ENCODE measurements around the gene SNAI3.

The SNAI3 gene

GRCh38 chr16:88634141-88634993 lies 51.9 kb downstream of the SNAI3 start:
- H3K9me3 ChIP-seq (ENCODE audit: control insufficient read depth, insufficient read depth, low read length): 0 out of 2 replicates have a peak, but pooled peaks cover 3% of the 10 kb centered on the region
- no peaks in the 10 kb centered on the region for H3K9me2 ChIP-seq (replicated peaks; ENCODE audit: control insufficient read depth, low read length)
- no peaks in the 10 kb centered on the region for H3K79me2 ChIP-seq (ENCODE audit: control insufficient read depth, low read length)
- no peaks in the 10 kb centered on the region for H4K20me1 ChIP-seq (ENCODE audit: control insufficient read depth, insufficient read depth, low read depth, low read length)
- peaks cover 68% of the 10 kb centered on the region for H3K4me1 ChIP-seq (ENCODE audit: control insufficient read depth, low read length)
- H3F3A ChIP-seq (ENCODE audit: control insufficient read depth, insufficient read depth): peaks cover 10% of the 10 kb centered on the region
- H3K27ac ChIP-seq (ENCODE audit: low read depth, low read length): peak overlapping the region; percentile 66
- no peak for TF ChIP-seq CTCF (IDR thresholded peaks at IDR 0.05; ENCODE audit: low read depth, low read length, poor library complexity, severe bottlenecking)
- TF ChIP-seq EZH2phosphoT487 (IDR thresholded peaks at IDR 0.05; ENCODE audit: borderline replicate concordance, low read length): no peak
- H3K4me3 ChIP-seq (ENCODE audit: low read length): peak overlapping the region; percentile 71
- H3K4me2 ChIP-seq (ENCODE audit: low read length): peak overlapping the region; percentile 76
- peaks cover 17% of the 10 kb centered on the region for H3K27me3 ChIP-seq (ENCODE audit: control insufficient read depth, low read length)
- peaks cover 37% of the 10 kb centered on the region for H3K36me3 ChIP-seq (ENCODE audit: control insufficient read depth, low read length)

GRCh38 chr16:88633684-88634140 lies 52.6 kb downstream of the SNAI3 start:
- Histone ChIP-seq H3K9me2 (replicated peaks; ENCODE audit: control insufficient read depth, low read length) (no peaks in the 10 kb centered on the region), H3F3A (ENCODE audit: control insufficient read depth, insufficient read depth) (peaks cover 10% of the 10 kb centered on the region), H3K4me1 (ENCODE audit: control insufficient read depth, low read length) (peaks cover 61% of the 10 kb centered on the region), H3K4me2 (ENCODE audit: low read length) (peak overlapping the region; percentile 76), H3K27me3 (ENCODE audit: control insufficient read depth, low read length) (peaks cover 11% of the 10 kb centered on the region), H4K20me1 (ENCODE audit: control insufficient read depth, insufficient read depth, low read depth, low read length) (no peaks in the 10 kb centered on the region), H3K36me3 (ENCODE audit: control insufficient read depth, low read length) (peaks cover 39% of the 10 kb centered on the region), H3K9me3 (ENCODE audit: control insufficient read depth, insufficient read depth, low read length) (0 out of 2 replicates have a peak, but pooled peaks cover 2% of the 10 kb centered on the region), H3K27ac (ENCODE audit: low read depth, low read length) (peak overlapping the region; percentile 66), H3K4me3 (ENCODE audit: low read length) (peak overlapping the region; percentile 71), H3K79me2 (ENCODE audit: control insufficient read depth, low read length) (no peaks in the 10 kb centered on the region)
- TF ChIP-seq EZH2phosphoT487 (IDR thresholded peaks at IDR 0.05; ENCODE audit: borderline replicate concordance, low read length): no peak
- TF ChIP-seq CTCF (IDR thresholded peaks at IDR 0.05; ENCODE audit: low read depth, low read length, poor library complexity, severe bottlenecking): peak; percentile 65

DNA sequence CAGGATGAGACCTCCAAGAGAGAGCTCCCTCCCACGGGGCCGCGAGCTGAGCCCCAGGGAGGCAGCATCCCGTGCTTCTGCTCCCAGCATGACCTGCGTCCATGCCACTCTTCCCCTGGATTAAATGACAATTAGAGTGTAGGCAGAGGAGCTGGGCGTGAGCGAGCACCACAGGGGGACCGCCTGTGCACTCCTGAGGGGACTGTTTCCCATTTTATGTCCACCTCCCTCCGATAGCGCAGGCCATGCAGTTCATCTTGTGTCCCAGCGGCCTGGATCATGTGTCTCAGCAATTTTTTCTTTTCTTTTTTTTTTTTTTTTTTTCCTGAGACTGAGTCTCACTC lies 53.7 kb downstream of the SNAI3 start:
- H3K36me3 ChIP-seq (ENCODE audit: control insufficient read depth, low read length): peaks cover 49% of the 10 kb centered on the region
- no peaks in the 10 kb centered on the region for H4K20me1 ChIP-seq (ENCODE audit: control insufficient read depth, insufficient read depth, low read depth, low read length)
- peaks cover 7% of the 10 kb centered on the region for H3F3A ChIP-seq (ENCODE audit: control insufficient read depth, insufficient read depth)

More for the DNA sequence above, 53.7 kb downstream of the SNAI3 start:
- H3K9me2 ChIP-seq (replicated peaks; ENCODE audit: control insufficient read depth, low read length): no peaks in the 10 kb centered on the region
- H3K4me3 ChIP-seq (ENCODE audit: low read length): no peak overlapping the region
- no peaks in the 10 kb centered on the region for H3K79me2 ChIP-seq (ENCODE audit: control insufficient read depth, low read length)
- H3K27ac ChIP-seq (ENCODE audit: low read depth, low read length): no peak overlapping the region
- TF ChIP-seq EZH2phosphoT487 (IDR thresholded peaks at IDR 0.05; ENCODE audit: borderline replicate concordance, low read length) (no peak), CTCF (IDR thresholded peaks at IDR 0.05; ENCODE audit: low read depth, low read length, poor library complexity, severe bottlenecking) (no peak)
- peaks cover 50% of the 10 kb centered on the region for H3K4me1 ChIP-seq (ENCODE audit: control insufficient read depth, low read length)
- H3K9me3 ChIP-seq (ENCODE audit: control insufficient read depth, insufficient read depth, low read length): no peaks in the 10 kb centered on the region
- H3K4me2 ChIP-seq (ENCODE audit: low read length): no peak overlapping the region
- H3K27me3 ChIP-seq (ENCODE audit: control insufficient read depth, low read length): no peaks in the 10 kb centered on the region; the same call in 1 of the 2 replicates

Data from DOHH2 (cell line).